MCF 10A (cell line): ENCODE measurements around the gene PRDM1. TPM values are rescaled to one million over a fixed set of nuclear protein-coding genes. Genes with fewer than 3 reads are reported as not detected.

ENCODE experiments used
- BruUV-seq: library from RNA; stranded (reverse); fragments of 400-500 nt; replicated peaks from 2 replicates; lab custom pipeline; 2021; lab: Mats Ljungman, UMichigan
- CTCF ChIA-PET: fragments of 300-600 bp; sonication (Branson Sonifier 250); formaldehyde crosslinking; extraction: SDS; loops from one replicate; lab custom pipeline; 2021; ENCODE audit warnings: antibody characterized with exemption, inconsistent platforms; lab: Yijun Ruan, JAX
- POLR2A ChIA-PET: fragments of 300-600, 350-650 bp; sonication (Branson Sonifier 250); formaldehyde crosslinking; extraction: SDS; loops from one replicate; lab custom pipeline; 2020; ENCODE audit warnings: antibody characterized with exemption, inconsistent platforms; lab: Yijun Ruan, JAX
- DNase-seq: peaks from one replicate; pipeline ENCODE4 v3.0.0-alpha.2; 2018; ENCODE audit not compliant: unreplicated experiment
- H3K27ac Mint-ChIP-seq: one replicate; pipeline ENCODE4 v1.8.0; 2022; ENCODE audit warnings: mild to moderate bottlenecking, low read depth, mixed read lengths; ENCODE audit not compliant: unreplicated experiment
- H3K27me3 Mint-ChIP-seq: one replicate; pipeline ENCODE4 v1.8.0; 2022; ENCODE audit warnings: mixed read lengths; ENCODE audit not compliant: insufficient read depth, unreplicated experiment
- H3K36me3 Mint-ChIP-seq: one replicate; pipeline ENCODE4 v1.8.0; 2022; ENCODE audit warnings: mild to moderate bottlenecking, moderate library complexity, mixed read lengths; ENCODE audit not compliant: insufficient read depth, unreplicated experiment
- H3K4me1 Mint-ChIP-seq: one replicate; pipeline ENCODE4 v1.8.0; 2022; ENCODE audit warnings: mixed read lengths; ENCODE audit not compliant: insufficient read depth, unreplicated experiment
- H3K4me3 Mint-ChIP-seq: one replicate; pipeline ENCODE4 v1.8.0; 2022; ENCODE audit warnings: mild to moderate bottlenecking, moderate library complexity, mixed read lengths; ENCODE audit not compliant: unreplicated experiment
- H3K9me3 Mint-ChIP-seq: one replicate; pipeline ENCODE4 v1.8.0; 2022; ENCODE audit warnings: mixed read lengths; ENCODE audit not compliant: unreplicated experiment
- intact Hi-C: fragments of 100-400 bp; cut with micrococcal nuclease; formaldehyde crosslinking; loops from 2 replicates; pipeline ENCODE4 v1.14.1; 2022
- total RNA-seq: library from RNA; stranded (reverse); gene quantifications from 2 replicates; pipeline ENCODE4 v1.2.3, GENCODE V29; 2022
- TF ChIP-seq, protein P1 (sequence below): fragments of 200-600 bp; IDR thresholded peaks from one replicate; pipeline ENCODE4 v1.8.0; 2022; ENCODE audit warnings: antibody characterized with exemption, mild to moderate bottlenecking; ENCODE audit not compliant: unreplicated experiment

PRDM1 gene
- total RNA-seq, 1 experiment from 2014 or later: 13.1 TPM

DNA sequence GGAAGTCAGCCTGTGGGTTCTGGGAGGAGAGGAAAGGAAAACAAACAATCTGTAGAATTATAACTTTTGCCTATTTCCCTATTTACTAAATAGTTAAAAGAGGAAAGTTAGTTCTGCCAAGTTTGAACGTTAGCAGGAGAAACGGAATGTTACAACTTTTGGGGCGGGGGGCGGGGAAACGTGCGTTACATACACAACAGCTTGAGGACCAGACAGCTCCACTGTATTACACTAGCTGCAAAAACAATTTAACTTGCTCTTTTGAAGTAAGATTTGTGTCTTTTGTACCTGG is 498 bp upstream of the PRDM1 start:
- Mint-ChIP-seq H3K27me3 (no peaks in the 10 kb centered on the region), H3K9me3 (no peaks in the 10 kb centered on the region), H3K4me1 (peaks cover 56% of the 10 kb centered on the region), H3K4me3 (peak overlapping the region; percentile 97), H3K36me3 (peaks cover 10% of the 10 kb centered on the region), H3K27ac (peak overlapping the region; percentile 77)
- no peak for DNase-seq
- TF ChIP-seq, protein P1, sequence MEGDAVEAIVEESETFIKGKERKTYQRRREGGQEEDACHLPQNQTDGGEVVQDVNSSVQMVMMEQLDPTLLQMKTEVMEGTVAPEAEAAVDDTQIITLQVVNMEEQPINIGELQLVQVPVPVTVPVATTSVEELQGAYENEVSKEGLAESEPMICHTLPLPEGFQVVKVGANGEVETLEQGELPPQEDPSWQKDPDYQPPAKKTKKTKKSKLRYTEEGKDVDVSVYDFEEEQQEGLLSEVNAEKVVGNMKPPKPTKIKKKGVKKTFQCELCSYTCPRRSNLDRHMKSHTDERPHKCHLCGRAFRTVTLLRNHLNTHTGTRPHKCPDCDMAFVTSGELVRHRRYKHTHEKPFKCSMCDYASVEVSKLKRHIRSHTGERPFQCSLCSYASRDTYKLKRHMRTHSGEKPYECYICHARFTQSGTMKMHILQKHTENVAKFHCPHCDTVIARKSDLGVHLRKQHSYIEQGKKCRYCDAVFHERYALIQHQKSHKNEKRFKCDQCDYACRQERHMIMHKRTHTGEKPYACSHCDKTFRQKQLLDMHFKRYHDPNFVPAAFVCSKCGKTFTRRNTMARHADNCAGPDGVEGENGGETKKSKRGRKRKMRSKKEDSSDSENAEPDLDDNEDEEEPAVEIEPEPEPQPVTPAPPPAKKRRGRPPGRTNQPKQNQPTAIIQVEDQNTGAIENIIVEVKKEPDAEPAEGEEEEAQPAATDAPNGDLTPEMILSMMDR: no peak
- ChIA-PET CTCF (interaction anchor here (0.6 to 2.7 kb wide), 17 partner anchors 10 to 654 kb away, joined by 3 to 13 read pairs (median 4); partner anchors contain the start of gene ATG5), POLR2A (interaction anchor here (0.6 to 4.2 kb wide), 24 partner anchors 12 to 653 kb away, joined by 3 to 44 read pairs (median 6); no protein-coding TSS in a partner anchor)
- intact Hi-C loops: loop anchor here (1.0 to 5.0 kb wide), 2 partner anchors 93 to 654 kb away; no protein-coding TSS in a partner anchor
- BruUV-seq: TSS peak; percentile 89

DNA sequence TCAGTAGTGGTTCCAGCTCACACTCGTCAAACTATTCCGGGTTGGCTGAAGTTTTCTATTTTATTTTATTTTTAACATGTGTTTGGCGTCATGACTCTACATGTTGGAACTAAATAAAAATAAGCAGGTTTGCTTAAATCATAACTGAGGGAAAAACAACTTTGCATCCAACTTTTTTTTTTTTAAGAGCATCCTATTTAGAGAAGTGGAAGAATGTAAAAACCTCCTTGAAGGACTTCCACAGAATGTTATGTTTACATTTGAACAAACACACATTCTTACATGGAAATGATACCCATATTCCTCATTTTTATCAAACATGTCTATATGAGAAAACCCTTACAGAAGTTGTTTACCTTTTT is 659 bp downstream of the PRDM1 start:
- no peak for DNase-seq
- no peaks in the 10 kb centered on the region for H3K27me3 Mint-ChIP-seq
- CTCF ChIA-PET: interaction anchor here (0.6 to 2.7 kb wide), 18 partner anchors 8 to 723 kb away, joined by 3 to 13 read pairs (median 4); no protein-coding TSS in a partner anchor
- H3K36me3 Mint-ChIP-seq: peaks cover 21% of the 10 kb centered on the region
- no TSS peak for BruUV-seq
- H3K9me3 Mint-ChIP-seq: no peaks in the 10 kb centered on the region
- TF ChIP-seq, protein P1: no peak
- peak overlapping the region; percentile 97 for H3K4me3 Mint-ChIP-seq
- peak overlapping the region; percentile 89 for H3K27ac Mint-ChIP-seq
- intact Hi-C loops: loop anchor here (1.0 to 5.0 kb wide), 6 partner anchors 94 to 485 kb away; no protein-coding TSS in a partner anchor
- H3K4me1 Mint-ChIP-seq: peaks cover 57% of the 10 kb centered on the region
- POLR2A ChIA-PET: interaction anchor here (0.6 to 4.2 kb wide), 32 partner anchors 11 to 714 kb away, joined by 3 to 44 read pairs (median 4); no protein-coding TSS in a partner anchor

DNA sequence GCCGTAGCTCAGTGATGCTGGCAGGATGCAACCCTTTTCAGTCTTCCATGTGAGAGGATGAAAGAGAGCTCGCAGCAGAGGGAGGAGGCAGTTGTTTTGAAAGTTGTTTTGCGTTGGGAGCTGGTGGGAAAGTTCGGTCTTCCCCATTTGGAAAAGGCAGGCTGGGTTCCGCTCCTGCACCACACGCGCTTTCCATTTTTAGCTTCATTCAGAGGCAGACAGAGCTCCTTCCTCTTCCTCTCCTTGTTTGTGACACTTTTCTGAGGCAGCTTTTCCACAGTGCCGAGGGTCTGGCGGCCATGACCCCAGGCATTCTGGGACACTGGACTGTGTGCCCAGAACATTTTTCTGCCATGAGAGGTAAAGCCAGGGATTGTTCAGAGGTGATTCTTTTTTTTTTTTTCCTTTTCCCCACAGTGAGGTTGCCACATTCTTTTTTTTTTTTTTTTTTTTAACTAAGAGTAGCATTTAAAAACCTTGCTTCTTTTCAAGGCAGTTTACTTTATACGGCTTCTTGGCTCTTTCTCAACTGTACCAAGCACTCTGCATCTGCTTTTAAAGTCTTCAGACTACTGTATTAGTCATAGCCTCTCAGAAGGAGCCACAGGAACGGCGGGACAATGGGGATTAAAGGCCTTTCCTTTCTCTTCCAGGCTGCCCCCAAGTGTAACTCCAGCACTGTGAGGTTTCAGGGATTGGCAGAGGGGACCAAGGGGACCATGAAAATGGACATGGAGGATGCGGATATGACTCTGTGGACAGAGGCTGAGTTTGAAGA is 1.6 kb downstream of the PRDM1 start:
- CTCF ChIA-PET: interaction anchor here (0.6 to 2.7 kb wide), 13 partner anchors 9 to 656 kb away, joined by 3 to 12 read pairs (median 4); no protein-coding TSS in a partner anchor
- peaks cover 50% of the 10 kb centered on the region for H3K4me1 Mint-ChIP-seq

More for the DNA sequence above, 1.6 kb downstream of the PRDM1 start:
- Mint-ChIP-seq H3K27me3 (no peaks in the 10 kb centered on the region), H3K9me3 (no peaks in the 10 kb centered on the region), H3K36me3 (peaks cover 28% of the 10 kb centered on the region), H3K4me3 (peak overlapping the region; percentile 97), H3K27ac (peak overlapping the region; percentile 89)
- peak; percentile 69 for DNase-seq
- no TSS peak for BruUV-seq
- POLR2A ChIA-PET: interaction anchor here (0.6 to 4.2 kb wide), 25 partner anchors 10 to 658 kb away, joined by 3 to 44 read pairs (median 4); no protein-coding TSS in a partner anchor
- intact Hi-C loops: loop anchor here (1.0 to 5.0 kb wide), 3 partner anchors 95 to 294 kb away; no protein-coding TSS in a partner anchor
- TF ChIP-seq, protein P1: no peak
